AG09309 (cell line): ENCODE results near the gene TMC1.
A peak's percentile ranks its signal among the peaks of the same experiment; 100 is the strongest.
"Not testable (repeated sequence)": the region's sequence is repeated elsewhere in the genome, so short reads cannot be mapped to it uniquely, and the experiment has no call there.

ENCODE experiments used
- DNase-seq: peaks from one replicate; pipeline ENCODE4 v3.0.0-alpha.2; 2010; ENCODE audit warnings: low read depth
- H3K4me3 ChIP-seq: 2 replicates; pipeline ENCODE4 v1.5.1; 2011; ENCODE audit warnings: mild to moderate bottlenecking, low read depth, low read length, moderate library complexity; ENCODE audit not compliant: control insufficient read depth
- TF ChIP-seq, protein P1 (sequence below): IDR thresholded peaks from 2 replicates; pipeline ENCODE4 v1.5.1; 2011; ENCODE audit warnings: mild to moderate bottlenecking, low read depth, low read length, inconsistent platforms; ENCODE audit not compliant: insufficient read depth, control insufficient read depth; ENCODE audit errors: missing control alignments

Gene TMC1

DNA sequence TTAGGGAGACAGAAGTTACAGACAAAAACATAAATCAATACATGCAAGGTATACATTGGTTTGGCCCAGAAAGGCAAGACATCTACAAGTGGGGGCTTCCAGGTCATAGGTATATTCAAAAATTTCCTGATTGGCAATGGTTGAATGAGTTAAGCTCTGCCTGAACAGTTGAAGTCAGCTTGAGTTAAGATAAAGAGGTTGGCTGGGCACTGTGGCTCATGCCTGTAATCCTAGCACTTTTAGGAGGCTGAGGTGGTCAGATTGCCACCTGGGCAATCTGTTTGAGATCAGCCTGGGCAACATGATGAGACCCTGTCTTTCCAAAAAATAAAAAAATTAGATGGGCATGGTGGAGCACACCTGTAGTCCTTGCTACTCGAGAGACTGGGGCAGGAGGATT lies 16.3 kb downstream of the TMC1 start:
- H3K4me3 ChIP-seq, result no peak overlapping the region
- TF ChIP-seq, protein P1, sequence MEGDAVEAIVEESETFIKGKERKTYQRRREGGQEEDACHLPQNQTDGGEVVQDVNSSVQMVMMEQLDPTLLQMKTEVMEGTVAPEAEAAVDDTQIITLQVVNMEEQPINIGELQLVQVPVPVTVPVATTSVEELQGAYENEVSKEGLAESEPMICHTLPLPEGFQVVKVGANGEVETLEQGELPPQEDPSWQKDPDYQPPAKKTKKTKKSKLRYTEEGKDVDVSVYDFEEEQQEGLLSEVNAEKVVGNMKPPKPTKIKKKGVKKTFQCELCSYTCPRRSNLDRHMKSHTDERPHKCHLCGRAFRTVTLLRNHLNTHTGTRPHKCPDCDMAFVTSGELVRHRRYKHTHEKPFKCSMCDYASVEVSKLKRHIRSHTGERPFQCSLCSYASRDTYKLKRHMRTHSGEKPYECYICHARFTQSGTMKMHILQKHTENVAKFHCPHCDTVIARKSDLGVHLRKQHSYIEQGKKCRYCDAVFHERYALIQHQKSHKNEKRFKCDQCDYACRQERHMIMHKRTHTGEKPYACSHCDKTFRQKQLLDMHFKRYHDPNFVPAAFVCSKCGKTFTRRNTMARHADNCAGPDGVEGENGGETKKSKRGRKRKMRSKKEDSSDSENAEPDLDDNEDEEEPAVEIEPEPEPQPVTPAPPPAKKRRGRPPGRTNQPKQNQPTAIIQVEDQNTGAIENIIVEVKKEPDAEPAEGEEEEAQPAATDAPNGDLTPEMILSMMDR, result no peak
- DNase-seq, result no peak

DNA sequence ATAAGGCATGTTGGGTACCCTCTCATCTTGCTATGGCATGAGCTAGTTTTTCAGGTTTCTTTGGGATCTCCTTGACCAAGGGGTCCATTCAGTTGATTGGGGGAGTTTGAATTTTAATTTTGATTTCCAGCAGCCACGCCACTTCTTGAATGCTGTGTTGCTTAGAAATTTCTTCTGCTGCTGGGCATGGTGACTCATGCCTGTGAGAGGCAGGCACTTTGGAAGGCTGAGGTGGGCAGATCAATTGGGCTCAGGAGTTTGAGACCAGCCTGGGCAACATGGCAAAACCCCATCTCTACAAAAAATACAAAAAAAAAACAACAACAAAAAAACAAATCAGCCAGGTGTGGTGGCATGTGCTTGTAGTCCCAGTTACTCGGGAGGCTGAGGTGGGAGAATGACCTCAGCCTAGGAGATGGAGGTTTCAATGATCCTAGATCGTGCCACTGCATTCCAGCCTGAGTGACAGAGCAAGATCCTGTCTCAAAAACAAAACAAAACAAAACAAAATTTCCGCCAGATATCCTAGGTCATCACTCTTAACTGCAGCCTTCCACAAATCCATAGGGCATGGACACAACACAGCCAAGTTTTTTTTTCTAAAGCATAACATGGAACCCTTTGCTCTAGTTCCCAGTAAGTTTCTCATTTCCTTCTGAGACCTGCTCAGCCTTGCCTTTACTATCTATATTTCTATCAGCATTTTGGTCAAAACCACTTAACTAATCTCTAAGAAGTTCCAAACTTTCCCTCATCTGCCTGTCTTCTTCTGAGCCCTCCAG lies 17.7 kb downstream of the TMC1 start:
- no peak for DNase-seq
- H3K4me3 ChIP-seq, result no peak overlapping the region
- TF ChIP-seq, protein P1, result no peak

DNA sequence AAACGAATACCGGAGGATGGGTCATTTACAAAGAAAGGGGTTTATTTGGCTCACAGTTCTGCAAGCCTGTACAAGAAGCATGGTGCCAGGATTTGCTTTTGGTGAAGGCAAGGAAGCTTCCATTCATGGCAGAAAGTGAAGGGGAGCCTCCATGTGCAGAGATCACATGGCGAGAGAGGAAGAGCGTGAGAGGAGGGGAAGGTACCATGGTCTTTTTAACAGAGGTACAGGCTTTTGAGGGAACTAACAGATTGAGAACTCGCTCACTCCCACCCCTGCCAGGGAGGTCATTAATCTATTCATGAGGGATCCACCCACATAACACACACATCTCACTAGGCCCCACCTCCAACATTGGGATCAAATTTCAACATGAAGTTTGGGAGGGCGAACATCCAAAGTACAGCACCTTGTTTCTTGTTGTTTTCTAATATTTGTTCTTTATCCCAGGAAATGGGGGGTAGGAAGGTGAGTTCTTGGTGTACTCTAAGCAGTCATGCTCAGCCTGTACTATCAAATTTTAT lies 18.5 kb downstream of the TMC1 start:
- DNase-seq, result no peak
- TF ChIP-seq, protein P1, result no peak
- no peak overlapping the region for H3K4me3 ChIP-seq

DNA sequence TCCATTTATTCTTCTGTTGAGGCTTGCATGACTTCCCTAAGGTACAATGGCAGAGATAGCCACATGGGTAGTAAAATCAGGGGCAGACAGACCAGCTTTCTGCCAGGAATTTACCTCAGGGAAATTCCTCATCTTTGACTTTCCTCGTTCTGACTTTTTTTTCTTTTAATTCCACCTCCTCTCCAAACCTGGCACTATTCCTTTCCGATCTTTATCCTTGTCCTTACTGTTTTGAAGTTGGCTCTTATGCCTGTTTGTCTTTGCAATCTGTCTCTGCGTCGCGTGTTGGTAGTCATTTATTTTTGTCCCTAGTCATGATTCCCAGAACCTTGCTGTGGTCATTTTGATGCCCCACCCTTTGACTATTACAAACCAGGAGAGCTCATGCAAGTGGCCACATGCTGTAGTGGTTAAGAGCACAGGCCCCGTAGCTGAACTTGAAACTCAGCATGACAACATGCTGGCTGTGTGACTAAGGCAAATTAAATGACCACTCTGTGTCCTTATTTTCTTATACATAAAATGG lies 19.0 kb downstream of the TMC1 start:
- no peak overlapping the region for H3K4me3 ChIP-seq
- TF ChIP-seq, protein P1, result no peak
- DNase-seq, result peak; percentile 87

DNA sequence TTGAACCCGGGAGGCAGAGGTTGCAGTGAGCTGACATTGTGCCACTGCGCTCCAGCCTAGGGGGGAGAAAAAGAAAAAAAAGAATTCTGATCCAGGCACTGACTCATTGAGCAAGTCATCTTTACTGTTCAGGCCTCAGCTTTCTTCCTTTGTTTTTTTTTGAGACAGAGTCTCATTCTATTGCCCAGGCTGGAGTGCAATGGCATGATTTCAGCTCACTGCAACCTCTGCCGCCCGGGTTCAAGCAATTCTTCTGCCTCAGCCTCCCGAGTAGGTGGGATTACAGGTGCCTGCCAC lies 21.1 kb downstream of the TMC1 start:
- not testable (repeated sequence) for H3K4me3 ChIP-seq, DNase-seq

DNA sequence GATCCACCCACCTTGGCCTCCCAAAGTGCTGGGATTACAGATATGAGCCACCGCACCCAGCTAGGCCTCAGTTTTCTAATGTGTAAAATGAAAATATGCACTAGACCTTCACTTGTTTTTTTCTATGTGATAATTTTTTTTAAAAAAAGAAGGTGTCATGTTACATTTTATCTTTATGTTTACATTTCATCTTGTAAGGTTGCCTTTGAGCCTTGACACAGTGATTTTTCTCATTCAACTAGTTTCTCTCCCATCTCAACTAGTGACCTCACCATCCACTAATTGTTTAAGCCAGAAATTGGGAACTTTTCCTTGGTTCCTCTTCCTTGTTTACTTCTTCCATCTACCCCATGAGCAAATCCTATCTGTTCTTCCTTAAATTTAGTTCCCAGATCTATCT lies 21.5 kb downstream of the TMC1 start:
- TF ChIP-seq, protein P1, result no peak
- no peak for DNase-seq
- no peak overlapping the region for H3K4me3 ChIP-seq

DNA sequence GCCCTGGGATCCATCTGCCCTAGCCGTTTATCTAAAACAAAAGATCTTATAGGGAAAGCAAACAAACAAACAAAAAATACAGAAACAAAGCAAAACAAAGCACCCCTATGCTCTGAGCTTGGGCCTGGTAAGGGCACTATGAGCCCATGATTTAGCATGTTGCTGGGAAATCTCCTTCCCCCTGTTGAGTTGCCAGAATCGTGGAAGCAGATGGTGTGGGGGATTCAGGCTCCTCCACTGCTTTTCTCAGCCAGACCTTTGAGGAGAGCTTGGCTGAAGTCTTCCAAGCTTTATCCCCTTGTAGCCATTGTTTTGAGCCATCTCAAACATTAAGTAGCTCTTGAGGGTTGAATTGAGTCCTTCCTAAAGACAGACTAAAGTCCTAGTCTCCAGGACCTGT lies 29.9 kb downstream of the TMC1 start:
- TF ChIP-seq, protein P1, result no peak
- DNase-seq, result no peak
- H3K4me3 ChIP-seq, result no peak overlapping the region
